ENCODE data around the gene PFDN2.

DNA sequence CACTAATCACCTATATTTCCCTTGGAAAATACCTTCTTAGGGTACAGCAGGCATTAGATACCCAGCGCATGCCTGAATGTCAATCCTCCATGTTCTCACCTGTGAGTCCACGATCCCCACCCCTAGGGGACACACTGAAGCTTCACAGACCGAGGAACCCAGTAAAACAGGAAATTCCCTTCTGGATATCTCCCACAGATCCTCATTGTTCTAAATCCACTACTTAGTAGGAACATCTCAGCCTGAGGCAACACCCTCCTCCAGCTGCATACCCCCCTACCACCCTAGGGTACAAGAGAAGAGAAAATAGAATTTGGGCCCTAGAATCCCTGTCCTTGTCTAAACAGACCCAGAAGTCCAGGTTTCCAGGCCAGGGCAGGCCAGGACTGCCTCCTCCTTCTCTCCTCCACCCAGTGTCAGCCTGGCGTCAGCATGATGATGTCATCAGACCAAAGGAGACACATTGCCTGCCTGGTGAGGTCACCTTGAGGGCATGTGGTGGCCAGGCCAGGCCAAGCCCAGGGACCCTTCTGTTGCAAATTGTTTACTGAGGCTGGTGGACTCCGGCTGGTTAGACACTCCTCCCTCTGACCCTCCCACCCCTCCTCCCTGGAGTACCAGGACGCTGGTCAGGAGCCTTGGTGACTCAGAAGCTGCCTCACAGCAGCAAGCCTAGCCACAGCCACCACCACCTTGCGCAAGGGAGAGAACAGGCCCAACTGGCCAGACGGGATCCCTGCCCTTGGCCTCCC, 34.7 kb downstream of the PFDN2 start:
- TF ChIP-seq POLR2A (IDR thresholded peaks at IDR 0.05; ENCODE audit: low read length), result no peak
- TF ChIP-seq GATA1 (IDR thresholded peaks at IDR 0.05; ENCODE audit: low read depth, low read length), result no peak
